Right lobe of liver (tissue), 6 donors: ENCODE results near the gene NFASC. TPM values are rescaled to one million over a fixed set of nuclear protein-coding genes. Genes with fewer than 3 reads are reported as not detected.

Experiments used
- ATAC-seq, 4 donors: fragments of 200-7000 bp; cut with Tn5 transposase; one replicate each; pipeline ENCODE4 v1.9.1; 2020; ENCODE audit warnings: mild to moderate bottlenecking in 4 of 4, moderate library complexity in 4 of 4
- DNase-seq, 3 donors: peaks; one replicate each; pipeline ENCODE4 v3.0.0-alpha.2; 2020
- H3K27ac ChIP-seq, 3 donors: fragments of 200-600 bp; one replicate each; pipeline ENCODE4 v1.8.0; 2022
- H3K27me3 ChIP-seq, 2 donors: fragments of 200-600 bp; one replicate each; pipeline ENCODE4 v1.8.0; 2022
- H3K36me3 ChIP-seq, 4 donors: fragments of 200-600 bp; sonication (generic) in 1 of 4; one replicate each; pipeline versions ENCODE4 v1.5.1 to v1.8.0; 2017 to 2022; ENCODE audit warnings: control low read depth in 1 of 4
- H3K4me1 ChIP-seq, 4 donors: fragments of 200-600 bp; sonication (generic) in 1 of 4; one replicate each; pipeline versions ENCODE4 v1.5.1 to v1.8.0; 2017 to 2022; ENCODE audit warnings: control low read depth in 1 of 4
- H3K4me3 ChIP-seq, 3 donors: fragments of 200-600 bp; one replicate each; pipeline ENCODE4 v1.8.0; 2022
- H3K9me3 ChIP-seq, 4 donors: fragments of 200-600 bp; sonication (generic) in 1 of 4; one replicate each; pipeline versions ENCODE4 v1.5.1 to v1.8.0; 2017 to 2022; ENCODE audit warnings: control low read depth in 1 of 4
- POLR2A ChIP-seq: fragments of 450-650 bp; IDR thresholded peaks from one replicate; pipeline ENCODE4 v1.6.1; 2017; ENCODE audit warnings: antibody characterized with exemption, mild to moderate bottlenecking
- WGBS: methylation state at CpG from one replicate; pipeline ENCODE4 v1.1.6; 2018; ENCODE audit warnings: low coverage, low lambda C conversion rate; ENCODE audit not compliant: insufficient coverage; ENCODE audit errors: missing lambda C conversion rate; 5-methylcytosine and 5-hydroxymethylcytosine counted together
- intact Hi-C, 2 donors: fragments of 100-400 bp; cut with DNase I; formaldehyde crosslinking; loops; one replicate each; pipeline versions ENCODE4 v1.11.2 to v1.14.1; 2022
- total RNA-seq, 6 experiments: library from RNA; depleted of rRNA in 2 of 6; stranded (reverse); fragments of >200 nt in 2 of 6; fragmentation: NEBNext Ultra II Directional in 3 of 6; extraction: Animal tissue kit (Norgen Biotek cat#: 25700) in 3 of 6; gene quantifications; one replicate each; pipeline versions ENCODE4 v1.1.0 to v1.2.4, GENCODE V29; 2016 to 2023
- TF ChIP-seq, protein P1 (sequence below), 4 donors: fragments of 200-600 bp in 3 of 4; fragments of 450-650 bp in 1 of 4; IDR thresholded peaks; one replicate each; pipeline versions ENCODE4 v1.5.1 to v1.8.0; 2016 to 2022; ENCODE audit warnings: antibody characterized with exemption in 4 of 4, mild to moderate bottlenecking in 2 of 4
- donor health status: DM: no; HTN: yes; CAD: no.
- donor health status: DM: no; HTN: no; CAD: no.
- donor health status: DM: no; HTN: no; CAD: no.
- donor health status: DM: no; HTN: yes; CAD: no.
- donor health status: DM: no; HTN: yes; CAD: no.

The NFASC gene
- total RNA-seq, 6 experiments from 2014 or later, result 3.2 to 7.8 (median 5.6) TPM

DNA sequence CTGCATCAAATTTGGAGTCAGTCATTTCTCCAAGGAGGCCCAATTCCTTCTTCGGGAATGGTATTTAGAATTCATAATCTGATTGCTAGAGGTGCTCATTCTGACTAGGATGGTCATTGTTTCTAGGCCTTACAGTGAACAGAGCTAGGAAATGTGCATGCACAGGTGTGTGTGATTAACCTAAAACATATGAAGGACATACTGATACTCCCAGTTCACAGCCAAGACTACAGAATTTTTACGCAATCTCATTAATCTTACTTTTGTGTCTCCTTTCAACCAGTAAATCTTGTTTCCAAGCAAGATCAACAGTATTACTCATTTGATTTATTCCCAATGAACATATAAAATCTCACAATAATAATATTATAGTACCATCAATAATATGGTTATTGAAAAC is 47.1 kb downstream of the NFASC start:
- ATAC-seq (no peak), DNase-seq (no peak)
- H3K36me3 ChIP-seq, result no peaks in the 10 kb centered on the region
- peaks cover 0 to 10% (median 4%) of the 10 kb centered on the region in 4 donors for H3K4me1 ChIP-seq
- no peaks in the 10 kb centered on the region for H3K27me3 ChIP-seq
- H3K27ac ChIP-seq, result no peak overlapping the region
- intact Hi-C loops, result no loop called here
- no peaks in the 10 kb centered on the region for H3K9me3 ChIP-seq
- no peak overlapping the region for H3K4me3 ChIP-seq
- no peak for TF ChIP-seq POLR2A
- TF ChIP-seq, protein P1, sequence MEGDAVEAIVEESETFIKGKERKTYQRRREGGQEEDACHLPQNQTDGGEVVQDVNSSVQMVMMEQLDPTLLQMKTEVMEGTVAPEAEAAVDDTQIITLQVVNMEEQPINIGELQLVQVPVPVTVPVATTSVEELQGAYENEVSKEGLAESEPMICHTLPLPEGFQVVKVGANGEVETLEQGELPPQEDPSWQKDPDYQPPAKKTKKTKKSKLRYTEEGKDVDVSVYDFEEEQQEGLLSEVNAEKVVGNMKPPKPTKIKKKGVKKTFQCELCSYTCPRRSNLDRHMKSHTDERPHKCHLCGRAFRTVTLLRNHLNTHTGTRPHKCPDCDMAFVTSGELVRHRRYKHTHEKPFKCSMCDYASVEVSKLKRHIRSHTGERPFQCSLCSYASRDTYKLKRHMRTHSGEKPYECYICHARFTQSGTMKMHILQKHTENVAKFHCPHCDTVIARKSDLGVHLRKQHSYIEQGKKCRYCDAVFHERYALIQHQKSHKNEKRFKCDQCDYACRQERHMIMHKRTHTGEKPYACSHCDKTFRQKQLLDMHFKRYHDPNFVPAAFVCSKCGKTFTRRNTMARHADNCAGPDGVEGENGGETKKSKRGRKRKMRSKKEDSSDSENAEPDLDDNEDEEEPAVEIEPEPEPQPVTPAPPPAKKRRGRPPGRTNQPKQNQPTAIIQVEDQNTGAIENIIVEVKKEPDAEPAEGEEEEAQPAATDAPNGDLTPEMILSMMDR (IDR thresholded peaks at IDR 0.05), result no peak
- WGBS, result 83% methylated on average over 2 of the region's 2 CpGs

DNA sequence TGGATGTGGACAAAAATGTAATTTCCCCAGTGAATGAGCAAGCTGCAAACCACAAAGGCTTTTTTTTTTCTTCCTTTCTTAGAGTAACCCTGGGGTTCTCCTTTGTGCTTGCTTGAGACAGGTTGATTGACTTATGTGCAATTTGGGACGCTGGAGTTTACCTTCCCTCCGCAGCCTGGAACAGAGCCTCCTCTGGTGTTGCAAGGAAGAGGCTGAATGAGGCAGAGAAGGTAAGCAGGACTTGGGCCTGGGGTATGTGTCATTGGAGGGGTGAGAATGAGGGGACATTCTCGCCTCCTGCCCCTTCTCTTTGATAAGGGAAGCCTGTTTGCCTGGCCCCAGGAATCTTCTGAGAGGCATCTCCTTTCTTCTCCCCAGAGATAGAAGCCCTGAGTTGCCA is 49.8 kb downstream of the NFASC start:
- DNase-seq (no peak), ATAC-seq (peak in 3 of 4 donors; percentile 7 to 19 (median 12))
- 6% methylated on average over 2 of the region's 3 CpGs for WGBS
- H3K4me3 ChIP-seq, result no peak overlapping the region
- H3K36me3 ChIP-seq, result no peaks in the 10 kb centered on the region
- intact Hi-C loops, result no loop called here
- H3K4me1 ChIP-seq, result peaks cover 0 to 10% (median 4%) of the 10 kb centered on the region in 4 donors
- TF ChIP-seq, protein P1 (IDR thresholded peaks at IDR 0.05), result no peak
- no peak for TF ChIP-seq POLR2A
- no peak overlapping the region for H3K27ac ChIP-seq
- H3K27me3 ChIP-seq, result no peaks in the 10 kb centered on the region
- no peaks in the 10 kb centered on the region for H3K9me3 ChIP-seq

DNA sequence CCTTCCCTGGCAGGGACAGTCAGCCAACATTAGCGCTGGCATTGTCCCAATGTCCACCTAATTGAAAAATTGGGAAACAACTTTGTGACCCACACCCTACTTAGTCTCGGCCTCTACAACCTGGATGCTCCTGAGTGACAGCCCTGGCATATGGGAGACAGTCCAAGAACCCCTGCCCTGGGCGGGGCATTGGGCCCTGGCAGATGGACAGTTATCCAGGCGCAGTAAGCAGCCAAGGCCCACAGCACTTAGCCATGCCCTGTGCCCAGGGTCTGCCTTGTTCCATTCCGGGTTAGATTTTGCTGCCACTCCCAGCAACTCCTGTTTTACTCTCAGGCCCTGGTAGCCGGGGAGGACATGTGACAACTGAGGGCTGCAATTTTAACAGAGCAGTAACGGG is 50.3 kb downstream of the NFASC start:
- Histone ChIP-seq H3K27me3 (no peaks in the 10 kb centered on the region), H3K4me3 (no peak overlapping the region)

DNA sequence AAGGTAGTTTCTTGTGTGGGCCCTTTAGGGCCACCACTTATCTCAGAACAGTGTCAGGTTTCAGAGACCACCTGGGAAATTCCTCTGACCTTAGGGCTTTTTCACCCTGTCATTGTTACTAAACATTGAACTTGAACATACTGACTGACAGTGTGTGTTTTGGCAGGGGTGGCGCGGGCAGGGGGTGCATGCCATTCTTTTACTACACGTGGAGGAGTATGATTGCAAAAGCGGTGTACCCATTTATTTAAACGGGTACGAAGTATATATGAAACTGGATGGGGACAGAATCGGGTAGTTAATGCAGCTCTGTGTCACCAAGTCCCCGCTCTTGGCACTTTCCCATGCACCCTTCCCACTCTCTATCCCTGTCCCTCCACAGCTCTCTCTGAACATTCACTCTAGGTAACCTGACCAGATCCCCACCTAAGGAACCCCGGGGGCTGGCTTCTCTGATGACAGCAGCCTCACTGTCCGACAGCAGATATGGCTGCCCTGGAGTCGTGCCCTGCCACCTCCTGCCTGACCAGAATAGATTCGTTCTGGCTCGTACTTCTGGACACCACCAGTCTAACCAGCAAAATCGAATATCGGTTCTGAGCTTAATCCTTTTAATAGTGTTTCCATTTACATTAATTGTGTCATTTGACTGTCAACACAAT is 51.3 kb downstream of the NFASC start:
- H3K36me3 ChIP-seq, result no peaks in the 10 kb centered on the region
- no peak for TF ChIP-seq POLR2A
- TF ChIP-seq, protein P1 (IDR thresholded peaks at IDR 0.05), result no peak
- H3K27me3 ChIP-seq, result no peaks in the 10 kb centered on the region
- no peaks in the 10 kb centered on the region for H3K9me3 ChIP-seq
- intact Hi-C loops, result no loop called here
- ATAC-seq (peak in 1 of 4 donors; percentile 61), DNase-seq (peak in 1 of 3 donors; percentile 36)
- WGBS, result 46% methylated on average over 9 of the region's 15 CpGs
- peaks cover 0 to 10% (median 4%) of the 10 kb centered on the region in 4 donors for H3K4me1 ChIP-seq
- H3K27ac ChIP-seq, result no peak overlapping the region
- H3K4me3 ChIP-seq, result no peak overlapping the region

More for the DNA sequence above, 50.3 kb downstream of the NFASC start:
- no peak overlapping the region for H3K27ac ChIP-seq
- intact Hi-C loops, result no loop called here
- TF ChIP-seq POLR2A, result no peak
- TF ChIP-seq, protein P1 (IDR thresholded peaks at IDR 0.05), result no peak
- no peaks in the 10 kb centered on the region for H3K36me3 ChIP-seq
- H3K4me1 ChIP-seq, result peaks cover 0 to 10% (median 4%) of the 10 kb centered on the region in 4 donors
- DNase-seq, result peak; percentile 55 to 81 (median 77)
- 22% methylated on average over 5 of the region's 7 CpGs for WGBS
- no peaks in the 10 kb centered on the region for H3K9me3 ChIP-seq
- ATAC-seq, result peak; percentile 88 to 97 (median 95)
